ENCODE results near the gene SLC22A14.

GRCh38 chr3:38281895-38282686, at the start of gene SLC22A14:
- no peak for TF ChIP-seq CTCF (IDR thresholded peaks at IDR 0.05)
- no peak for TF ChIP-seq POLR2AphosphoS5 (IDR thresholded peaks at IDR 0.05; ENCODE audit: low read depth, low read length)

All from Panc1 (cell line).